Measurements from ENCODE around the gene TWNK. TPM values are rescaled to one million over a fixed set of nuclear protein-coding genes. Genes with fewer than 3 reads are reported as not detected.

TWNK gene
- total RNA-seq, 3 donors from 2014 or later, result 49.8 to 55.5 (median 55.5) TPM

GRCh38 chr10:101007099-101007711, 19.9 kb downstream of the TWNK start:
- Mint-ChIP-seq H3K4me1 (ENCODE audit: low read depth) (no peaks in the 10 kb centered on the region), H3K9me3 (no peaks in the 10 kb centered on the region), H3K4me3 (no peak overlapping the region), H3K27me3 (ENCODE audit: low read depth) (no peaks in the 10 kb centered on the region), H3K36me3 (ENCODE audit: insufficient read depth) (peaks cover 4% of the 10 kb centered on the region)
- DNase-seq (no peak), ATAC-seq (no peak)

GRCh38 chr10:101007915-101008822, 20.8 kb downstream of the TWNK start:
- no peak overlapping the region for H3K4me3 Mint-ChIP-seq
- no peak for DNase-seq
- no peaks in the 10 kb centered on the region for H3K27me3 Mint-ChIP-seq (ENCODE audit: low read depth)
- no peak for ATAC-seq
- no peaks in the 10 kb centered on the region for H3K9me3 Mint-ChIP-seq
- peaks cover 4% of the 10 kb centered on the region for H3K36me3 Mint-ChIP-seq (ENCODE audit: insufficient read depth)
- H3K4me1 Mint-ChIP-seq (ENCODE audit: low read depth), result peaks cover 7% of the 10 kb centered on the region

- DNase-seq (no peak), ATAC-seq (no peak)
- peaks cover 10% of the 10 kb centered on the region for H3K4me1 Mint-ChIP-seq (ENCODE audit: low read depth)
These were observed 21.6 kb downstream of the TWNK start for GRCh38 chr10:101008823-101009423.

GRCh38 chr10:101010329-101010728, 23.0 kb downstream of the TWNK start:
- Mint-ChIP-seq H3K9me3 (no peaks in the 10 kb centered on the region), H3K36me3 (ENCODE audit: insufficient read depth) (peaks cover 2% of the 10 kb centered on the region), H3K4me1 (ENCODE audit: low read depth) (peaks cover 24% of the 10 kb centered on the region), H3K4me3 (no peak overlapping the region), H3K27me3 (ENCODE audit: low read depth) (peaks cover 2% of the 10 kb centered on the region)
- ATAC-seq (no peak), DNase-seq (no peak)

More at GRCh38 chr10:101008823-101009423, 21.6 kb downstream of the TWNK start:
- Mint-ChIP-seq H3K9me3 (no peaks in the 10 kb centered on the region), H3K4me3 (no peak overlapping the region), H3K27me3 (ENCODE audit: low read depth) (no peaks in the 10 kb centered on the region), H3K36me3 (ENCODE audit: insufficient read depth) (peaks cover 4% of the 10 kb centered on the region)

GRCh38 chr10:101011517-101012423, 24.4 kb downstream of the TWNK start:
- Mint-ChIP-seq H3K4me3 (no peak overlapping the region), H3K27me3 (ENCODE audit: low read depth) (peaks cover 13% of the 10 kb centered on the region), H3K36me3 (ENCODE audit: insufficient read depth) (no peaks in the 10 kb centered on the region), H3K4me1 (ENCODE audit: low read depth) (peaks cover 25% of the 10 kb centered on the region), H3K9me3 (no peaks in the 10 kb centered on the region)
- ATAC-seq, result no peak
- DNase-seq, result no peak

- H3K27me3 Mint-ChIP-seq (ENCODE audit: low read depth), result peaks cover 22% of the 10 kb centered on the region
- H3K4me3 Mint-ChIP-seq, result no peak overlapping the region
- no peaks in the 10 kb centered on the region for H3K36me3 Mint-ChIP-seq (ENCODE audit: insufficient read depth)
- DNase-seq, result peak; percentile 75
- H3K9me3 Mint-ChIP-seq, result no peaks in the 10 kb centered on the region
- peaks cover 25% of the 10 kb centered on the region for H3K4me1 Mint-ChIP-seq (ENCODE audit: low read depth)
- ATAC-seq, result peak; percentile 76 to 86
These were observed 25.4 kb downstream of the TWNK start for GRCh38 chr10:101012525-101013364.

- H3K9me3 Mint-ChIP-seq, result no peaks in the 10 kb centered on the region
- ATAC-seq (no peak), DNase-seq (no peak)
- peaks cover 26% of the 10 kb centered on the region for H3K4me1 Mint-ChIP-seq (ENCODE audit: low read depth)
- no peak overlapping the region for H3K4me3 Mint-ChIP-seq
- H3K36me3 Mint-ChIP-seq (ENCODE audit: insufficient read depth), result no peaks in the 10 kb centered on the region
- peaks cover 28% of the 10 kb centered on the region for H3K27me3 Mint-ChIP-seq (ENCODE audit: low read depth)
These were observed 26.1 kb downstream of the TWNK start for GRCh38 chr10:101013365-101013825.

GRCh38 chr10:101014230-101014884, 27.0 kb downstream of the TWNK start:
- Mint-ChIP-seq H3K36me3 (ENCODE audit: insufficient read depth) (no peaks in the 10 kb centered on the region), H3K4me3 (no peak overlapping the region), H3K4me1 (ENCODE audit: low read depth) (peaks cover 29% of the 10 kb centered on the region), H3K9me3 (no peaks in the 10 kb centered on the region), H3K27me3 (ENCODE audit: low read depth) (peaks cover 31% of the 10 kb centered on the region)
- ATAC-seq, result peak; percentile 36 to 42
- DNase-seq, result peak; percentile 71

GRCh38 chr10:101014966-101015581, 27.7 kb downstream of the TWNK start:
- DNase-seq (no peak), ATAC-seq (peak; percentile 31 to 53)
- no peak overlapping the region for H3K4me3 Mint-ChIP-seq
- H3K4me1 Mint-ChIP-seq (ENCODE audit: low read depth), result peaks cover 30% of the 10 kb centered on the region
- H3K9me3 Mint-ChIP-seq, result no peaks in the 10 kb centered on the region
- no peaks in the 10 kb centered on the region for H3K36me3 Mint-ChIP-seq (ENCODE audit: insufficient read depth)
- peaks cover 36% of the 10 kb centered on the region for H3K27me3 Mint-ChIP-seq (ENCODE audit: low read depth)

GRCh38 chr10:101015582-101015973, 28.2 kb downstream of the TWNK start:
- no peak overlapping the region for H3K4me3 Mint-ChIP-seq
- ATAC-seq (no peak), DNase-seq (no peak)
- H3K4me1 Mint-ChIP-seq (ENCODE audit: low read depth), result peaks cover 30% of the 10 kb centered on the region
- no peaks in the 10 kb centered on the region for H3K36me3 Mint-ChIP-seq (ENCODE audit: insufficient read depth)
- no peaks in the 10 kb centered on the region for H3K9me3 Mint-ChIP-seq
- peaks cover 39% of the 10 kb centered on the region for H3K27me3 Mint-ChIP-seq (ENCODE audit: low read depth)

- no peak for ATAC-seq
- peaks cover 47% of the 10 kb centered on the region for H3K27me3 Mint-ChIP-seq (ENCODE audit: low read depth)
These were observed 29.5 kb downstream of the TWNK start for GRCh38 chr10:101016814-101017213.

GRCh38 chr10:101018118-101018599, 30.8 kb downstream of the TWNK start:
- DNase-seq (no peak), ATAC-seq (no peak)
- Mint-ChIP-seq H3K27me3 (ENCODE audit: low read depth) (peaks cover 51% of the 10 kb centered on the region), H3K4me1 (ENCODE audit: low read depth) (peaks cover 23% of the 10 kb centered on the region), H3K36me3 (ENCODE audit: insufficient read depth) (no peaks in the 10 kb centered on the region), H3K4me3 (no peak overlapping the region), H3K9me3 (no peaks in the 10 kb centered on the region)

More at GRCh38 chr10:101016814-101017213, 29.5 kb downstream of the TWNK start:
- Mint-ChIP-seq H3K4me1 (ENCODE audit: low read depth) (peaks cover 30% of the 10 kb centered on the region), H3K9me3 (no peaks in the 10 kb centered on the region), H3K4me3 (no peak overlapping the region), H3K36me3 (ENCODE audit: insufficient read depth) (no peaks in the 10 kb centered on the region)
- DNase-seq, result no peak
